Smooth muscle cell (in vitro differentiated cells): Measurements from ENCODE around the gene SQSTM1. TPM values are rescaled to one million over a fixed set of nuclear protein-coding genes. Genes with fewer than 3 reads are reported as not detected.

Experiments used
- DNase-seq: peaks from one replicate; lab custom pipeline; 2025; ENCODE audit not compliant: unreplicated experiment; lab: John Stamatoyannopoulos, UW
- H2AFZ ChIP-seq: fragments of 200-600 bp; sonication (generic); 2 replicates; pipeline ENCODE4 v1.6.0; 2016; ENCODE audit warnings: antibody characterized with exemption, low read depth, mild to moderate bottlenecking
- H3F3A ChIP-seq: fragments of 200-600 bp; sonication (generic); 2 replicates; pipeline ENCODE4 v1.6.0; 2017; ENCODE audit warnings: antibody characterized with exemption, low read depth
- H3K27ac ChIP-seq: fragments of 200-600 bp; sonication (generic); 2 replicates; pipeline ENCODE4 v1.5.1; 2016; ENCODE audit warnings: low read depth, mild to moderate bottlenecking
- H3K27me3 ChIP-seq: fragments of 200-600 bp; sonication (generic); 2 replicates; pipeline ENCODE4 v1.6.1; 2016; ENCODE audit warnings: low read depth, mild to moderate bottlenecking
- H3K36me3 ChIP-seq: fragments of 200-600 bp; sonication (generic); 2 replicates; pipeline ENCODE4 v1.5.1; 2016; ENCODE audit warnings: low read depth
- H3K4me1 ChIP-seq: fragments of 200-600 bp; sonication (generic); 2 replicates; pipeline ENCODE4 v1.5.1; 2016; ENCODE audit warnings: low read depth
- H3K4me2 ChIP-seq: fragments of 200-600 bp; sonication (generic); 2 replicates; pipeline ENCODE4 v1.6.0; 2016; ENCODE audit warnings: mild to moderate bottlenecking
- H3K4me3 ChIP-seq: fragments of 200-600 bp; sonication (generic); 2 replicates; pipeline ENCODE4 v1.5.1; 2016; ENCODE audit warnings: mild to moderate bottlenecking
- H3K79me2 ChIP-seq: fragments of 200-600 bp; sonication (generic); 2 replicates; pipeline ENCODE4 v1.6.0; 2016; ENCODE audit warnings: low read depth, mild to moderate bottlenecking
- H3K9ac ChIP-seq: fragments of 200-600 bp; sonication (generic); 2 replicates; pipeline ENCODE4 v1.6.0; 2016; ENCODE audit warnings: low read depth
- H3K9me3 ChIP-seq: fragments of 200-600 bp; sonication (generic); replicated peaks from 2 replicates; pipeline ENCODE4 v1.5.1; 2016; ENCODE audit warnings: low read depth
- H4K20me1 ChIP-seq: fragments of 200-600 bp; sonication (generic); 2 replicates; pipeline ENCODE4 v1.6.0; 2016; ENCODE audit warnings: low read depth
- WGBS: methylation state at CpG from one replicate; pipeline ENCODE4 v1.1.7; 2016; ENCODE audit warnings: low lambda C conversion rate; 5-methylcytosine and 5-hydroxymethylcytosine counted together
- polyA plus RNA-seq: library from polyadenylated mRNA; unstranded; fragments of >200 nt; fragmentation: Nextera tagmentation; extraction: Ambion mirVana; gene quantifications from 2 replicates; pipeline ENCODE4 v1.2.1, GENCODE V29; 2016
- total RNA-seq: library from RNA; depleted of rRNA; stranded (reverse); fragments of >200 nt; gene quantifications from 2 replicates; pipeline ENCODE4 v1.2.3, GENCODE V29; 2014
- TF ChIP-seq, protein P1 (sequence below): fragments of 200-600 bp; sonication (generic); IDR thresholded peaks from 2 replicates; pipeline ENCODE4 v1.5.1; 2017; ENCODE audit warnings: borderline replicate concordance, mild to moderate bottlenecking, antibody characterized with exemption; ENCODE audit not compliant: insufficient read depth, poor library complexity, severe bottlenecking

SQSTM1 gene
- total and polyA plus RNA-seq, 2 experiments from 2014 or later, result 114 to 159 TPM

DNA sequence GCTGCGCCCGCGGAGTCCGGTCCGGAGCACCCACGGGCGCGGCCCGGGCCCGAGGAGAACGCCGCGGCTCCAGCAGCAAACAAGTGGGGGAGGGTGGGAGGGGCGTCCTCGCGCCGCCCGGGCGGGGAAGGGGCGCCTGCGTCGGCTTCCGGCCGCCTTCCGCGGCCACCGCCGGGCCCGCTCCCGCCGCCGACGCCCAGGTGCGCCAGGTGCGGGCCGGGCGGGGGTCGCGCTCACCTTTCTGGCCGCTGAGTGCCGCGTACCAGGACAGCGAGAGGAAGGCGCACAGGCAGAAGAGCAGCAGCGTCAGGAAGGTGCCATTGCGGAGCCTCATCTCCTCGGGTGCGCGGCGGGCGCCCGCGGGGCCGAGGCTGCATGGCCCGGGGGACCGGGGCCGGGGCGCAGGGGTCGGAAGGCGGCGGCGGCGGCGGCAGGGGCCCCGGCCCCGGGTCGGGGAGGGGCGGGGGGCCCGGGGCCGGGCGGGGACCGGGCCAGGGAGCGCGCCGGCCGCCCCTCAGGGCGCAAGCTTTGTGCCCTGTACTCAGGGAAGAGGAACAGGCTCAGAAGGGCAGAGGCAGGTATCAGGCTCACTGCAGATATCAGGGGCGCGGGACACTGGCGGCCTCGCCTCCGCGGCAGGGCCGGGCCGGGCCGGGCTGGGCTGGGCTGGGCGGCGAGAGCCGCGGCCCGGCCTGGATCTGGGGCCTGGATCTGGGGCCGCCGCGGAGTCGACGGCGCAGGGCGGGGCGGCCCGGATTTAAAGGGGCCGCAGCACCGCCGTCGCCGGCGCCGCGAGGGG lies 14.3 kb upstream of the SQSTM1 start, which contains the start of gene MGAT4B:
MGAT4B (minus strand) TSS at position 617 of the 799 bp plus-strand sequence; CDS start at position 334, 283 bp downstream.
- Histone ChIP-seq H3K79me2 (peaks cover 33% of the 10 kb centered on the region), H3K9me3 (no peaks in the 10 kb centered on the region), H3K27me3 (no peaks in the 10 kb centered on the region), H3F3A (no peaks in the 10 kb centered on the region), H3K9ac (peak within 1 kb of the TSS; percentile 83), H3K36me3 (no peaks in the 10 kb centered on the region), H3K27ac (peak within 1 kb of the TSS; percentile 47), H4K20me1 (peaks cover 43% of the 10 kb centered on the region), H2AFZ (peak within 1 kb of the TSS; percentile 82), H3K4me2 (peak within 1 kb of the TSS; percentile 97), H3K4me1 (peaks cover 27% of the 10 kb centered on the region), H3K4me3 (peak within 1 kb of the TSS; percentile 93)
- no peak for DNase-seq
- TF ChIP-seq, protein P1, sequence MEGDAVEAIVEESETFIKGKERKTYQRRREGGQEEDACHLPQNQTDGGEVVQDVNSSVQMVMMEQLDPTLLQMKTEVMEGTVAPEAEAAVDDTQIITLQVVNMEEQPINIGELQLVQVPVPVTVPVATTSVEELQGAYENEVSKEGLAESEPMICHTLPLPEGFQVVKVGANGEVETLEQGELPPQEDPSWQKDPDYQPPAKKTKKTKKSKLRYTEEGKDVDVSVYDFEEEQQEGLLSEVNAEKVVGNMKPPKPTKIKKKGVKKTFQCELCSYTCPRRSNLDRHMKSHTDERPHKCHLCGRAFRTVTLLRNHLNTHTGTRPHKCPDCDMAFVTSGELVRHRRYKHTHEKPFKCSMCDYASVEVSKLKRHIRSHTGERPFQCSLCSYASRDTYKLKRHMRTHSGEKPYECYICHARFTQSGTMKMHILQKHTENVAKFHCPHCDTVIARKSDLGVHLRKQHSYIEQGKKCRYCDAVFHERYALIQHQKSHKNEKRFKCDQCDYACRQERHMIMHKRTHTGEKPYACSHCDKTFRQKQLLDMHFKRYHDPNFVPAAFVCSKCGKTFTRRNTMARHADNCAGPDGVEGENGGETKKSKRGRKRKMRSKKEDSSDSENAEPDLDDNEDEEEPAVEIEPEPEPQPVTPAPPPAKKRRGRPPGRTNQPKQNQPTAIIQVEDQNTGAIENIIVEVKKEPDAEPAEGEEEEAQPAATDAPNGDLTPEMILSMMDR, result no peak
- 0% methylated on average over 27 of the region's 108 CpGs for WGBS

DNA sequence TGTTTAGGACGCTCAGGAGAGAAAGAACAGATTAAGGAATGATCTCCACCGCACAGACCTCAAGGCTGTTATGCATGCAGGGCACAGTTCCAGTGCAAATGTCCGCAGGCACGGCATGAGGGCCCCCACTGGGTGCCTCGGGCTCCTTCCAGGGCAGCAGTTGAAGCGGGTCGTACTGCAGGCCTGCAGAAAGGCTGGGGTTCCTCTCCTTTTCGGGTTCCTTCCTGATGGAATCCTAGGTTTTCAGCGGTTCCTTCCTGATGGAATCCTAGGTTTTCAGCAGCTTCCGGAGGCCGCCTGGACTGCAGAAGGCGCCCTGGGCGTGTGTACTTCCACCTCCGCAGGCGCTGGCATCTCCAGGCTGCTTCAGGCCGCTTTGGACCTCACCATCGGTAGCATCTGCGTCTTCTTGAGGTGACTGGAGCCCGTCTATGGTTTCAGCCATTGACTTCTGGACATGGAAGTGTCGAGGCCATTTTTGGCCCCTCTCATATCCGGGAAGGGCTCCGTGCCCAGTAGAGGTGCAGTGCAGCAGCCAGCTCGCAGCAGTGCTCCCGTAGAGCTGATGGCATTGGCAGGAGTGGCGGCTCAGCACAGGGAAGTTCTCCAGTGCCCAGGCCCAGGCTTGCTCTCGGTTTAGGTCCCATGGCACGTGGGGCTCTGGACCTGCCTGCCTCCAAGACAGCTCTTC lies 8.4 kb upstream of the SQSTM1 start:
- H3K79me2 ChIP-seq, result peaks cover 6% of the 10 kb centered on the region
- no peak overlapping the region for H2AFZ ChIP-seq
- peaks cover 7% of the 10 kb centered on the region for H3F3A ChIP-seq
- H3K9me3 ChIP-seq, result no peaks in the 10 kb centered on the region
- no peaks in the 10 kb centered on the region for H3K27me3 ChIP-seq
- no peak overlapping the region for H3K4me3 ChIP-seq
- peaks cover 6% of the 10 kb centered on the region for H3K4me1 ChIP-seq
- no peaks in the 10 kb centered on the region for H3K36me3 ChIP-seq
- TF ChIP-seq, protein P1, result no peak
- WGBS, result 97% methylated on average over 27 of the region's 27 CpGs
- DNase-seq, result no peak
- no peak overlapping the region for H3K4me2 ChIP-seq
- no peak overlapping the region for H3K9ac ChIP-seq
- H4K20me1 ChIP-seq, result no peaks in the 10 kb centered on the region
- no peak overlapping the region for H3K27ac ChIP-seq

DNA sequence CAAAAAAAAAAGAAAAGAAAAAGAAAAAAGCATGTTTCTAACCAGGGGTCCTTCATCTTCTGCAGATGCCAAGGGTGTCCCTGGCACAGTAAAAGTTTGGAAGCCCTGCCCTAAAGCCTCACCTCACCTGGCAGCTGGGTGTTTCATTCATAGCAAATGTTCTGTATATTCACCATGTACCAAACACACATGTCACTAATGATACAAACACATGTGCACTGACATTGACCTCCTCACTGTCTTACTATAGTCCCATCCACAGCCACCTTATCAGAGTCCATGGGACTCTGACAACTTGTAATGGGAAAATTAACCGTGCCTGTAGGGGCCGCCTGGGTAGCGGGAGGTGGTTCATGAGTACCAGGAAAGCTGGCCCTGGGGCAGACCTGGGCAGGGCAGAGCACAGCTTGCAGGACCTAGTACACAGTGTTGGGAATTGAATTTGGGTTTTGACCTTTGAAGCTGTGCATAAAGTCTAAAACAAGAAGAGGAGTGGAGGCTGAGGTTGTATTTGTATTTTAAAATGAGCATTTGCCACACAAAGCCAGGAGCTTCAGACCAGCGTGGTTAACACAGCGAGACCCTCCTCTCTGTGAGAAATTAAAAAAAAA lies 7.6 kb upstream of the SQSTM1 start:
- WGBS, result 94% methylated on average over 5 of the region's 5 CpGs

More for the DNA sequence above, 7.6 kb upstream of the SQSTM1 start:
- no peak overlapping the region for H3K4me3 ChIP-seq
- H3F3A ChIP-seq, result peaks cover 12% of the 10 kb centered on the region
- H2AFZ ChIP-seq, result no peak overlapping the region
- no peak overlapping the region for H3K4me2 ChIP-seq
- peaks cover 7% of the 10 kb centered on the region for H3K4me1 ChIP-seq
- H3K9ac ChIP-seq, result no peak overlapping the region
- no peak for DNase-seq
- H4K20me1 ChIP-seq, result no peaks in the 10 kb centered on the region
- TF ChIP-seq, protein P1, result no peak
- H3K36me3 ChIP-seq, result no peaks in the 10 kb centered on the region
- peaks cover 6% of the 10 kb centered on the region for H3K79me2 ChIP-seq
- H3K27ac ChIP-seq, result no peak overlapping the region
- H3K27me3 ChIP-seq, result no peaks in the 10 kb centered on the region
- H3K9me3 ChIP-seq, result no peaks in the 10 kb centered on the region
